G401.6 (cell line): ENCODE measurements around the gene SCEL.

Experiments used
- FAIRE-seq: peaks from 2 replicates; lab custom pipeline; 2012; peaks lifted over from hg19 to GRCh38; lab: Jason Lieb, UNC

Gene SCEL

DNA sequence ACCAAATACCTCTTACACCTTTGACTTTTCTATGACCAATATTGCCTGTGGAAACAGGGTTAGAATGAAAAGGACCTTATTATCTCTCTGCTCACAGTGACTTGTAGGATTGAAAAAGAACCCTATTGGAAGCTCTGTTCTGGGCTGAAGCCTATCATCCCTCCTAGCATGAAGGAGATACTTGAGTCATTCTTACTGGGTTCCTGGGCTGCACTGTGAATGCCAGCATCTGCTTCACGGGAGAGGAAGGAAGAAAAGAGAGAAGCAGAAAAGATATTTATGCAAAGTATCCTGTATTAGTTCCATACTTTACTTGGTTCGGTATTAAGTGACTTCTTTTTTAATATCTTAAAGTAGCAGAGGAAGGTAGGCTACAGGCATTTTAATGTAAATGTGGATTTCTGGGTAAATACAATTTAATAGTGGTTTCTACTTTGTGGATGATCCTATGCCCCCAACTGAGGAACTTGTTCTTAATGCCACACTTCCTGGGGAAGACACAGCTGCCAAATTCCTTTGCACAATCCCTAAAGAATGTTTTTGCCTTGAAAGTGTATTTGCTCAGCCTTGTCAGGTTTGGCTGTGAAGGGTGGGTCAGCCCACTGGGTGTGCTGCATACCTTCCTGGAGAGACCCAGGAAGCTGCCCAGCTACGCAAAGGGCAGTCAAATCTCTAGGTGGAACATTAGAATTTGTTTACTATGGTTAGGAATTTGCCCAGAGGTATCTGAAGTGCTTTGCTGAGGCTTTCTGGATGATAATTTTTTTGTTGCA, 13.7 kb upstream of the SCEL start:
- no peak for FAIRE-seq

DNA sequence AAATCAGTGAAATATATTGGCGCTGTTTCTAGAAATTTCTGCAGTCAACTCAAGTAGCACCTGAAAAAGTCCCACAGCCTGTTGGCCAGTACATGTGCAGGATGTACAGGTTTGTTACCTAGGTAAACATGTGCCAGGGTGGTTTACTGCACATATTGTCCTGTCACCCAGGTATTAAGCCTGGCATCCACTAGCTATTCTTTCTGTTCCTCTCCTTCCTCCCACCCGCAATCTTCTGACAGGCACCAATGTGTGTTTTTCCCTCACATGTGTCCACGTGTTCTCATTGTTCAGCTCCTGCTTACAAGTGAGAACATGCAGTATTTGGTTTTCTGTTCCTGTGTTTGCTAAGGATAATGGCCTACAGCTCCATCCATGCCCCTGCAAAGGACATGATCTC, 13.1 kb upstream of the SCEL start:
- FAIRE-seq = no peak

DNA sequence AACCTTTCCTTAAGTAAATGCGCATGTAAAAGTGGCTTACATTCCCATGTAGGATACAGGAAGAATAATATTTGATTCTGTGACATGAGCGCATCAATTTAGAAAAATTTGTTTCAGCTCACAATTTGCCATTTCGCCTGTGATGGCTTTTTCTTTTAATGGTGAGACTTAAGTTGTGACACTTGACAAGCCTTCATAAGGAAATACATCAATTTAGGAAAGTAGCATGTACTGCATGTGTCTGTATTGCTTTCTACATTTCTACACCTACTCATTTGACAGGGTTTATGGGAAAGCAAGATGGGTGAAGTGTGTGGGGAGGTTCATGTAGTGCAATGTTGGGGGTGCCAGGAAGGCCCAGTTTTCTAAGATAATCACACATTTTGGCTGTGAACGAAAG, 12.1 kb upstream of the SCEL start:
- no peak for FAIRE-seq

DNA sequence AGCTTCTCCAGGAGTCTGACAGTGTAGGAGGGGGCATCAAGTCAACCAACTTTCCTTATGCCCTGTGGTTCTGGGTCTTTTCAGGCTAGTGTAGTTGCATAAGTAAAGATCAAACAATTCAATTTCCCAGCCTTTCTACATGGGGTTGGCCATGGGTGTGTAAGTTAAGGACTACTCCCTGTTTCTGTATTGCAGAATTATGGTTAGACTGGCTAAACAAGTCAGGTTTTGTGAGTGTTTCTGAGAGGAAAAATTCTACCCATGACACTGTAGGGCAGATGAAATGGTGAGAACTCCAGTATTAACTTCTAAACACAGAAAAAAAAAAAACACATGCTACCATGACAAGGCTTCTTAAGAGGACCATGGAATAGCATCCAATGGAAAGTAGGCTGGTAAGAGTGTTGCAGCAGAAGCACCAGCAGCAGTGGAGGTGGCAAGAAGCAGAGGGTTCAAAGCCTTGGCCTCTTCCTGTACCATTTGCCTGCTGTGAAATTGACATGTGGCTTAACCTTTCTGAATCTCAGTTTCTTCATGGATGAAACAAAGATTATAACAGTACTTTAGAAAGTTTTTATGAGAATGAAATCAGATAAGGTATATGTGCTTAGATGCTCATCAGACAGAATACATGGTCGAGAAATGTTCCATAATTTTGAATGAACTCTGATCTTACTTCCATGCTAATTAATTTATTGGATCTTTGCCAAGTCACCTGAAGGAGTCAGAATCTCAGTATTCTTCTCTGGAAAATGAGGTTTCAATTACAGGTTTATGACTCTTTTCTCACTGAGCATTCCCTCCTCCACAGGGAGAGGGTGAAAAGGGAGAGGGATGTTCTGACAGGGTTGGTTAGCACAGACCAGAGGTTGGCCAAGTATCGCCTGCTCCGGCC, 11.4 kb upstream of the SCEL start:
- no peak for FAIRE-seq

DNA sequence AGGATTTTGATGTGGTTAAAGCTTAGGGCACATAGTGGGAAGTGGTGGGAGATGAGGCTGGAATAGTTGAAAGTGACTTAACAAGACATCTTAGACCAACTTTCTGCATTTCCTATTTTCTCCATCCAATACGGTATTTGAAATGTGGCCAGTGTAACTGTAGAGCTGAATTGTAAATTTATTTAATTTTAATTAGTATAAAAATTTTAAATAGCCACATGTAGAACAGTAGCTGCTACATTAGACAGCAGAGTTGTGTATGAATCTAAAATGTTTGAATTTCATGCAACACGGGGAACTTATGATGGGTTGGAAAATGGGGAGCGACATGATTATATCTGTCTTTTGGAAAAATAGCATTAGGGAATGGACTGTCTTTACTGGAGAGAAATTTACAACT, 7.1 kb upstream of the SCEL start:
- no peak for FAIRE-seq

DNA sequence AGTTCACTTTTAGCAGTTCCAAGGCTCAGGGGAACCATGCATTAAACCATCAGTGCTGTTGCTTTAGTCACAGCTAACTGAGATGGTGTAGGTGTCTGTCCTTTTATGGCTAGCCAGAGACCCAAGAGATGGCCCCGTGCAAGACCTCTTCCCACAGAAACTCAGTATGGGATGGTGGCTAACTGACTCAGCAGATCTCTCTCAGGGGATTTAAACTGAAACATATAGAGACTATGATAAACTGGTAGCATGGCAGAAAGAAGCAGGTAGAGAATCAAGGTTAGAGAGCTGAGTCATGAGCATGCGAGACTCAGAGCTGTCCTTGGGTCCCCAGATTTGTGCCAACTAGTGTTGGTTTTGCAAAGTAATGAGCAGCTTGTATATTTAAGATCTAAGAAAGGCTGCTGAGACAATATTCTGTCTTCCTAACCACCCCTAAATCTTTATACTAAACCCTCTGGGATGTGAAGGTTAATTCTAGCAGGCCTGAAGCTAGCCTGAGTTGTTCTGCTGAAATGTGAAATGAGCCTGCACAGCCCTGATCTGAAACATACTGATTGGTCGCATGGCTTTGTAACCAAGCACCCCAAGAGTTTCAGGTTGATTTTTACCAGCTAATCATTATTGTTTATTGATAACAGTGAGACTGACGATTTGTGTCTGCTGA, 6.5 kb upstream of the SCEL start:
- FAIRE-seq = no peak

DNA sequence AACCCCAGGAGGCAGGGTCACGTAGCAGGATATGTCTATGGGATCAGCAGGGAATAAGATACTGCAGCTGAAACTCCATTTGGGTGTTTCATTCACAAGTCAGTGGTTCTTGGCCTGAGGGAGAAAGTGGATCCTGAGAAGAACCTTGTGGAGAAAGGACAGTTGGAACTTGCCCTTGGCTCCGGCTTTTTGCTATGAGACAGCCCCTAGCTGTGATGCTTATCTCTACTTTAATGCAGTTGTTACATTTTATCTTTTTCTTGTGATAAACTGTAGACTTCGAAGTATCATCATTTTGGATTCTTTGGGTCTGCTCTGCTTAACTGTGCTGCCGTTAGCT, 6.0 kb upstream of the SCEL start:
- no peak for FAIRE-seq

DNA sequence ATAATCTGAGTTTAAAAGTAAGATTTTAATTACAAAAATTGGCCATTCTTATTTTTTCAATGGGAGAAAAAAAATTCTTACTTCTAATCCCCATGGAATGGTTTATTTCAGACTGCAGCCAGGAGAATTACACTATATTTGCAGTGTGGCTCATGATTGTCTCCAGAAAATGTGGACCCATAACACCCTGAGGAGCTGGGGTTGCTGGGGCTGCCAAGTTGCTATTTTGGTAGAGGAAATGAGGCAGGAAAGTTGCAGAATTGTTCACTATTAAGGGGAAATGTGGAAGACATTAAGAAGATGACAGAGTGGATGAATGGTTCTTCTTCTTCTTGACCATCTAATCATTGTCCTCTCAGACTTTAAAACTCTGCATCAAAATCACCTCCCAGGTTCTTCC, 4.6 kb upstream of the SCEL start:
- FAIRE-seq = no peak

DNA sequence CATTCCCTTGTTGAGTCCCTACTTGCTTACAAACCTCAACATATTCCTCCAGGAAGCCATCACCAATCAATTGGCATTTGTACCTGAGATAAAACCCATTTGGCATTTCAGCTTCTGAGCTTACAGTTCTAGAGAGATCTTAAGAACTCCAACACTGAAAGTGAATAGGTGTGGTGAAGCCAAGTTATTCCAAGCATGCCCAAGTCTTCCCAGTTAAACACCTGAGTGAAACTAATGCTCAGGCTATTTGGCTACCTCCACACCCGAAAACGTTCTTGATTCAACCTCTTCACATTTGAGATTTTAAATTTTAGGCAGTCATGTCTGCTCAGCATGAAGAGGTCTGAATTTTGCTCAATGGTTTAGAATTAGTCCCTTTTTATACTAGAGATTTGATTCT, 2.5 kb upstream of the SCEL start:
- no peak for FAIRE-seq

DNA sequence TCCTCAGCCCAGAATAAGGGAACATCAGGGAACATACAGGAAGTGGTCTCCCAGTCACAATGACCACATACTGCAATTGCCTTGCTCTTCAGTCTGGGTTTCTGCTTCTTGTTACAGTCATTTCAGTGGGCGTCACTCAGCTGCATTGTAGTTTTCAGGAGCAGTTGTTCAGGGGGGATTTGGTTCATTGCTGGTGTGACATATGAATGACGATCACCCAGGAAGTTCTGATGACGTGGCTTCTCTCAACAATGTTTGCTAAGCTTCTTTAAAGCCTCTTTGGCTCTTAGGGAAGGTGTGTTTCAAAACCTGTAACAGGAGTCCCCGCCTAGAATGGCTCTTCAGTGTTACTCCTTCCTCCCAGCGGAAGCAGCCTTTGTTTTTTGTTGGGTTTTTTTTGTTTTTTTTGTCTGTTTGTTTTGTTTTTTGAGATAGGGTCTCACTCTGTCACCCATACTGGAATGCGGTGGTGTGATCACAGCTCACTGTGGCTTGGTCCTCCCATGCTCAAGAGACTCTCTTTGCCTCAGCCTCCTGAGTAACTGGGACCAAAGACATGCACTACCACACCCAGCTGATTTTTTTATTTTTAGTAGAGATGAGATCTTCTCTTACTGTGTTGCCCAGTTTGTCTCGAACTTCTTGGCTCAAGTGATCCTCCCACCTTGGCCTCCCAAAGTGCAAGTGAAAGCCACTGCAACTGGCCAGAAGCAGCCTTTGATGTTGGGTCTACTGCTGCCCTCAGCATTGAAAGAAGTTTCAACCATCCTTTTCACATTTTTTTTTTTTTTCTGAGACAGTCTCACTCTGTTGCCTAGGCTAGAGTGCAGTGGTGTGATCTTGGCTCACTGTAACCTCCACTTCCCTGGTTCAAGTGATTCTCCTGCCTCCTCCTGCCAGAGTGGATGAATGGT, 1.4 kb upstream of the SCEL start:
- no peak for FAIRE-seq

DNA sequence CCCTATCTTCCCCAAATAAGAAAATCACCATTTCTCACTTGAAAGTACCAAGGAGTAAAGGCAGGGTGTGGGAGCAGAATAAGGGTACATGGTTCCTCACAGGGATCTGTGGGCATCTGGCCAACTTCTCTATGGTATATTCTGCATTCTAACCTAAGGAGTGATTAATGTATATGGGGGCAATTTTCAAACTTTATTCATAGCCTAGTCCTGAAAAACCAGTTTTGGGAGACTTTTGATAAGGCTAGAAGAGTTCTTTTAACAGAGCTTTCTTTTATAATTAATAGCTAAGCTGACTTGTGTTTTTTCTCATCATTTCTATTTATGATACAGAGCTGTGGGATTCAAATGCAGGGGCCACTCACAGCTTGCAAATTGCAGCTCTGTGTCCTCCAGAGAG, 852 bp downstream of the SCEL start:
- no peak for FAIRE-seq

DNA sequence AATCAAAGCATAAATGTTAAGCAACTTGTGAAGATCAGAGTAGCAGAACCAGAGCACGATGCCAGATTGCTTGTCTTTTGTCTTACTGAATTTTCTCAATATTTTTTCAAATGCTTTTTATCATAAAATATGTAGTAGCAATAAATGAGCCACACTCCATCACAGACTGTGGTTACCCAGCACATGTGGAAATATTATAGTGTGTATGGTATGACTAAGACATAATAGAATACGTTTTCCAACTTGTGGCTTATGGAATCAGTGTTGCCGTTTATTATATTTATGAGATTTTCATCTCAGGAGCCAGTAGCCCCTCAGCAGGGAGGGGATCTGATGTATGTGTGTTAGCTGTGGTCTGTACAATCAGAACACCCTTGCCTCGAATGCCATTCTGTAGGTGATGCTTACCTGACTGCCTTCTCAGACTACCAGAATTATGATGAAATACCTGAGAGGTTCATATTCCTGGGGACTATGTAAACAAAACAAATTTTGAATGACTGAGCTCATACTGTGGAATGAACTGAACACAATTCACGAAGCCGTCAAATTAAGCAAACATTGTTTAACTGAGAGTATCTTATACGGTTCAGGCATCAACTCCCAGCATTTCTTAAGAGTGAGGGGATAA, 1.9 kb downstream of the SCEL start:
- no peak for FAIRE-seq

DNA sequence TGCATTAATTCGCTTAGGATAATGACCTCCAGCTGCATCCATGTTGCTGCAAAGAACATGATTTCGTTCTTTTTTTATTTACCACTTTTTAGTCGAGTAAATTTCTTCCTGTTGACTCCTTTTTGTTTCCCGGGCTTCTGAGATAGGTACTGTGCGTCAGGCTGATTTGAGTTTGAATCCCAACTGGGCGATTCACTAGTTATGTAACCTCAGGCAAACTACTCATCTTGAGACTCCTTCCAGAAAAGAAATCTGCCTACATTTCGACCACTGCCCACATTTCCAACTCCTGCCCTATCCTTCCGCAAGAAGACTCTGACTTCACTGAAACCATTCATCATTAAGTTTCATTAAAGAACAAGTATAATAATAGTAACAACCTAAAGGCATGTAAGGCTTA, 8.2 kb downstream of the SCEL start:
- no peak for FAIRE-seq

DNA sequence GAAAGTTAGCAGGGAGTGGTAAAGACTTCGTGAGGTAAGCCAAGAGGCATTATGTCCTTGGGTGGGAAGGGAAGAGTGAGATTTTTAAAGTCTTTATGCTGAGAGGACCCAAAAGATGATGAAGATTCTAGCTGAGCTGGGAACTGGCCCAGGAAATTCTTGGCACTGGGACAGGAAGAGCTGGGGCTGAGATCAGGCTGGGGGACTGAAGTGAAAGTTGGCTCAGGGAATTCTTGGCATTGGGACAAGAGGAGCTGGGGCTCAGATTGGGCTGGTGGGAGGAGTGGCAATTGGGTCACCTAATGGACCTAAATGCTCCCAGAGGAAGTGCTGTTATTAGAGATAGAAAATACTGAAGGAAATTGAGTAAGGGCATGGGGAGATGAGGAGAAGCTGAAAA, 8.8 kb downstream of the SCEL start:
- no peak for FAIRE-seq

DNA sequence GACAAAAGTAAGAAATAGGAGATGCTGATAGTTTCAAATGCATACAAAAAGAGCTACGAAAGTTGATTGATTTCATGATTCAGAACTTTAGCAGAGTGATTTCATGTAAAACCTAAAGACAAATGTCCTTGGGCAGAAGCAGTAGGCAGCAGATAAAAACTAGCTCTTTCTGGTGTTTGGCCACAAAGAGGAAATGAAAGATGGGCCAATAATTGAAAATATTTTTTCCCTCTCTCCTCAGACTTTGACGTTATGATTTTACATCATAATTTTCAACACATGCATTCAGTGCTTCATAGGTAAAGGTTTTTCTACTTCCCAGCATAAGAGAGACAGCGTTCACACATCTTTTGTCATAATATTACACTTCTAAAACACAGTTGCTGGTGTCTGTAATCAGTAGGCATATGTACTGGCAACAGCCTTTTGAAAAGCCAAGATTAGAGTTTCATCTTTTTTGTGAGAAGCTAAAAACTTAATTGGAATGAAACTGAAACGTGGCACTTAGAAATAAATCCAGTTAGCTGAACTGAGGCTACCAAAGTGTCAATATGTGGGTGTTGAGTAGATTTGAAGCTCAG, 9.3 kb downstream of the SCEL start:
- no peak for FAIRE-seq

DNA sequence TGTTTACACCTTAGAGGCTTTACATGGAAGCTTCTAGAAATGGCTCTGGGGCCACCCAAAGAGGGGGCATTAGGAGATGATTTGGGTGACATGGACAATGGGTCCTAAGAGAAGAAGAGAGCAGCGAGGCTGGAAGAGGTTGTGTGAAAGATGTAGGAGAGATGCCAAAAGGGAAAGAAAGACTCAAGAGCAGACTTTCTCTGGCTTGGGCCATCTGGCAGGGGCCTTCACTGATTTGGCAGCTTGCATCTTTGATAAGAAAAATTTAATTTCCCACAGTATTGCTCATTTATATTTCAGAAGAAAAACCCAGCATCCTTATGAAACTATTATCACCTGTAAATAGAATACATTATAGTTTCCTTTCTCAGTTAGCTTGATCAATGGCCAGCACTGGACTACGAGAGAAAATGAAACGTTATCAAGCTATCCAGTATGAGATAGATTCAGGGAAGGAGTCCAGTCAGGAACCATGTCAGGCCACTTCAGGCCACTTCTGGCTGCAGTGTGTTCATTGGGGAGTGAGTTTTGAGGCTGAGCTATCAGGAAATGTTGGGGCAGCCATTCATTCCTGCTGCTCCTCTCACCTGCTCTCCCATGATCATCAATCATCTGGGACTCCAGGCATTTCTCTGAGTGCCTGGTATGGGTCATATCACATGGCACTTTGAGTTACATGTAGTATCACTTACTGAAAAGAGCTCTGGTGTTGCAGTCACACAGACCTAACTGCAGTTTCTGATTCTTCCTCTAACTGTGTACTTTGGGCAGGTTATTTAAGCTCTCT, 10.3 kb downstream of the SCEL start:
- no peak for FAIRE-seq

DNA sequence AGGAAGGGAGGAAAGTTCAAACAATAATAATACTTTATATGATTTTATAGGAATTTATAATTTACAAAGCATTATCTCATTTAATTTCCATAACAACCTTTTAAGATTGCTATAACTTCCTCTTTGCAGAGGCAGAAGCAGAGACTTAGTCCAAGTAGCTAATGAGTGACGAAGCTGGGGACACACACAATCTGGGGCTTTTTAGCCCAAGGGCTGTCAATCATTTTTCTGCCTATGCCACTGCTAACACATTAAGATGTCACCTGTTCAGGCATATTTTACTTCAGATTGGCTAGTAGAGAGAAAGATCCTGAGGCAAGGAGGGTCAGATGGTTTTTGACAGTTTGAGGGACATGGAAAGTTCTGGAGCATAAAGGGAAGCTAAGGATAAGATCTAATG, 12.6 kb downstream of the SCEL start:
- no peak for FAIRE-seq

DNA sequence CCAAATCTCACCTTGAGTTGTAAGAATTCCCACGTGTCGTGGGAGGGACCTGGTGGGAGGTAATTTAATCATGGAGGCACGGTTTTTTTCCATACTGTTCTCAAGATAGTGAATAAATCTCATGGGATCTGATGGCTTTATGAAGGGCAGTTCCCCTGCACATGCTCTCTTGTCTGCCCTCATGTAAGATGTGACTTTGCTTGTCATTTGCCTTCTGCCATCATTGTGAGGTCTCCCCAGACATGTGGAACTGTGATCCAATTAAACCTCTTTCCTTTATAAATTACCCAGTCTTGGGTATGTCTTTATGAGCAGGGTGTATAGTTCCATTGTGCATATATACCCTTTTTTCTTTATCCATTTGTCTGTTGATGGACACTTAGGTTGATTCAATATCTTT, 13.1 kb downstream of the SCEL start:
- no peak for FAIRE-seq

DNA sequence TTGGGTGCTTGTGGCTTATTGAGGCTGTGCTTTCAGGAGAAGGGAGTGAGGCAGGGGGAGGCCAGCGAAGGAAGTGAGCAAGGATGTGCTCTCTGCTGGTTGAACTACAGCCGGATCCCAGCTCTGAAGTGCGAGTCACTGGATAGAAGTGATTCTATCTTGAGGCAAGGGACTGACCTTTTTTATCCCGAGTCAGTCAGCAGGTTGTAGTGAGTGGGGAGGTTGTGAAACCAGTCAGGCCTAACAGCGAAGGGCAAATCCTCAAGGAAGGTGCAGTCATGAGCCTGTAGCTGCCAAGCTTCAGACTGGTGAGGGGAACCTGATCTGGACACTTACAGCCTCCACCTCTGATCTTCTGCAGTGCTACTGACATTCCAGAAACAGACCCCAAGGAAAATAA, 18.6 kb downstream of the SCEL start:
- no peak for FAIRE-seq

DNA sequence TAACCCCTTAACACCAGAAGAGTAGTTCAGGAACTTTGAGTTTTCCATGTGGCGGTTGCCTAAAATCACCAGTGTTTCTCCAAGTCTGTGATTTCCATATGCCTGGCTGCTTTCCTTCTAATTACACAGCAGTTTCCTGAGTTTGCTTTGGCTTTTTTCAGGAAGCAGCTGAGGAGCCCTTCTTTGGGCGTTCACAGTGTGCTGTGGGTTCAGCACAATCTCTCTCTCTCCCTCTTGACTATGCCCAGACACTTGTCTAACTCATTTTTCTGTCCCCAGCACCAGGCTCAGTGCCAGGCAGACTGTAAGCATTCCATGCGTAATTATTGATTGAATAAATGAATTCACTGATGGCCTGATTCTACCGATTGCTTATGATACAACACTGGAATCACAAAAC, 19.7 kb downstream of the SCEL start:
- no peak for FAIRE-seq

DNA sequence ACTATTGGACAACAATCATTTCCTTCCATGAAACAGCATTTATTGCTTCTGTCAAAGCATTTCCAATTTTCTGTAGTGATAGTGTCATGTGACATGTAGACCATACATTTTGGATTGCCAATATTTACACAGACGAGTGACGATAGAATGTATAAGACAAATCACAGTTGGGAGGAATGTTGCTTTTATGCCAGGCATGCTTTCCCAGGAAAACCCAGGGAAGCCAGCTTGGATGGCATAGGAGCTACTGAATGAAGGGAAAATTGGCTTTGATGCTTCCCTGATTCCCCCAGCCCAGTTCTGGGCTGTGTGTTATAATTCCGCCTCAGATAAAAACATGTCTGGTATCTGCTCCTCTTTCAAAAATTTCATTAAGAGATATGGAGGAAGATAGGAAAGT, 22.5 kb downstream of the SCEL start:
- no peak for FAIRE-seq
